GM12878 (cell line): ENCODE data around the gene CNTN4. TPM values are rescaled to one million over a fixed set of nuclear protein-coding genes. Genes with fewer than 3 reads are reported as not detected.

Experiments used
- ATAC-seq: fragments of 200-7000 bp; cut with Tn5 transposase; 3 replicates; pipeline ENCODE4 v1.9.1; 2020; ENCODE audit warnings: mild to moderate bottlenecking, moderate library complexity
- BruUV-seq: library from RNA; stranded (reverse); fragments of 400-500 nt; replicated peaks from 2 replicates; lab custom pipeline; 2021; lab: Mats Ljungman, UMichigan
- CTCF ChIA-PET: fragments of 300-600 bp; sonication (Branson Sonifier 250); formaldehyde crosslinking; extraction: SDS; loops from one replicate; lab custom pipeline; 2021; ENCODE audit warnings: inconsistent platforms; lab: Yijun Ruan, JAX
- POLR2A ChIA-PET: fragments of 350-600 bp; formaldehyde crosslinking; extraction: SDS; loops from one replicate; lab custom pipeline; 2021; ENCODE audit warnings: inconsistent platforms; lab: Charles Lee
- RAD21 ChIA-PET: fragments of 300-600 bp; sonication (Branson Sonifier 250); formaldehyde crosslinking; loops from one replicate; lab custom pipeline; 2023; ENCODE audit warnings: antibody characterized with exemption; ENCODE audit not compliant: unreplicated experiment; lab: Charles Lee
- SMC1A ChIA-PET: fragments of 300-600 bp; sonication (Branson Sonifier 250); formaldehyde crosslinking; loops from one replicate; lab custom pipeline; 2023; ENCODE audit not compliant: unreplicated experiment, uncharacterized antibody; lab: Charles Lee
- DNase-seq: peaks from one replicate; pipeline ENCODE4 v3.0.0-alpha.2; 2011; ENCODE audit warnings: low read depth, low spot score
- FAIRE-seq: peaks from 3 replicates; lab custom pipeline; 2011; peaks lifted over from hg19 to GRCh38; lab: Jason Lieb, UNC
- H2AFZ ChIP-seq: 2 replicates; pipeline ENCODE4 v1.6.0; 2011; ENCODE audit warnings: low read depth, low read length, control low read depth; ENCODE audit not compliant: control insufficient read depth
- H3K27ac ChIP-seq: 2 replicates; pipeline ENCODE4 v1.5.1; 2011; ENCODE audit warnings: control low read depth; ENCODE audit not compliant: control insufficient read depth, insufficient read depth
- H3K27me3 ChIP-seq, 2 experiments: replicated peaks in 1 of 2; 2 replicates each; pipeline versions ENCODE4 v1.6.0 to v1.6.1; 2011; ENCODE audit warnings: low read length in 1 of 2; ENCODE audit not compliant: control insufficient read depth in 2 of 2, insufficient read depth in 2 of 2
- H3K36me3 ChIP-seq, 2 experiments: 2 replicates each; pipeline ENCODE4 v1.5.1; 2011; ENCODE audit warnings: low read length in 1 of 2; ENCODE audit not compliant: control insufficient read depth in 2 of 2, insufficient read depth in 2 of 2
- H3K4me1 ChIP-seq: 2 replicates; pipeline ENCODE4 v1.6.1; 2011; ENCODE audit warnings: mild to moderate bottlenecking, low read length, moderate library complexity, mixed read lengths; ENCODE audit not compliant: control insufficient read depth, insufficient read depth
- H3K4me2 ChIP-seq: 2 replicates; pipeline ENCODE4 v1.6.0; 2011; ENCODE audit warnings: control low read depth; ENCODE audit not compliant: control insufficient read depth, insufficient read depth
- H3K4me3 ChIP-seq: fragments of 200-600 bp; sonication (generic); 2 replicates; pipeline ENCODE4 v1.5.1; 2016
- H3K79me2 ChIP-seq: 2 replicates; pipeline ENCODE4 v1.6.0; 2011; ENCODE audit warnings: low read length; ENCODE audit not compliant: control insufficient read depth, insufficient read depth
- H3K9ac ChIP-seq: 2 replicates; pipeline ENCODE4 v1.8.0; 2011; ENCODE audit warnings: low read length, control low read depth, mixed read lengths; ENCODE audit not compliant: control insufficient read depth, insufficient read depth
- H3K9me3 ChIP-seq: replicated peaks from 3 replicates; pipeline ENCODE4 v1.5.1; 2011; ENCODE audit warnings: mild to moderate bottlenecking, low read length; ENCODE audit not compliant: control insufficient read depth, insufficient read depth
- H4K20me1 ChIP-seq: 2 replicates; pipeline ENCODE4 v1.6.0; 2011; ENCODE audit not compliant: control insufficient read depth, insufficient read depth
- EP300 ChIP-seq, 2 experiments: fragments of 150-350 bp in 1 of 2; IDR thresholded peaks; 2 replicates each; pipeline ENCODE4 v1.6.1; 2011 to 2012; ENCODE audit warnings: low read depth in 2 of 2, low read length in 2 of 2, borderline replicate concordance in 1 of 2, improper control_type of control experiment in 1 of 2, inconsistent platforms in 1 of 2; ENCODE audit not compliant: control insufficient read depth in 1 of 2
- FOXK2 ChIP-seq: fragments of 450-650 bp; IDR thresholded peaks from 2 replicates; pipeline ENCODE4 v1.6.1; 2017; ENCODE audit warnings: mild to moderate bottlenecking, moderate library complexity
- HDAC2 ChIP-seq: fragments of 200-600 bp; sonication (generic); IDR thresholded peaks from 2 replicates; pipeline ENCODE4 v1.6.1; 2017
- IKZF1 ChIP-seq: fragments of 450-650 bp; conservative IDR thresholded peaks from 2 replicates; pipeline ENCODE4 v1.6.1; 2017; ENCODE audit warnings: antibody characterized with exemption, mild to moderate bottlenecking
- IRF4 ChIP-seq: IDR thresholded peaks from 2 replicates; pipeline ENCODE4 v1.6.1; 2011; ENCODE audit warnings: low read depth, low read length
- MEF2B ChIP-seq: fragments of 450-650 bp; IDR thresholded peaks from 2 replicates; pipeline ENCODE4 v1.6.1; 2018; ENCODE audit warnings: mild to moderate bottlenecking, moderate library complexity; ENCODE audit not compliant: partially characterized antibody, poor library complexity, severe bottlenecking
- MYC ChIP-seq: IDR thresholded peaks from 2 replicates; pipeline ENCODE4 v1.6.1; 2011; ENCODE audit warnings: mild to moderate bottlenecking, low read length, moderate library complexity, inconsistent platforms; ENCODE audit not compliant: insufficient read depth, insufficient replicate concordance, insufficient read length, severe bottlenecking
- POLR2AphosphoS5 ChIP-seq: IDR thresholded peaks from 2 replicates; pipeline ENCODE4 v1.6.1; 2011; ENCODE audit warnings: mild to moderate bottlenecking, low read length, inconsistent platforms
- RBBP5 ChIP-seq: fragments of 200-600 bp; sonication (generic); conservative IDR thresholded peaks from 2 replicates; pipeline ENCODE4 v1.6.1; 2016
- SIX5 ChIP-seq: IDR thresholded peaks from 2 replicates; pipeline ENCODE4 v1.6.1; 2011; ENCODE audit warnings: mild to moderate bottlenecking, low read depth, low read length, moderate library complexity; ENCODE audit not compliant: severe bottlenecking
- SMAD5 ChIP-seq: IDR thresholded peaks from 2 replicates; pipeline ENCODE4 v1.6.1; 2016; ENCODE audit warnings: antibody characterized with exemption, low read depth
- SPI1 ChIP-seq: IDR thresholded peaks from 2 replicates; pipeline ENCODE4 v1.6.1; 2011; ENCODE audit warnings: low read depth, mild to moderate bottlenecking, low read length, moderate library complexity, borderline replicate concordance; ENCODE audit not compliant: insufficient read depth
- SREBF2 ChIP-seq: IDR thresholded peaks from 2 replicates; pipeline ENCODE4 v1.6.1; 2012; ENCODE audit warnings: mild to moderate bottlenecking, low read length
- STAT3 ChIP-seq: IDR thresholded peaks from 2 replicates; pipeline ENCODE4 v1.6.1; 2011; ENCODE audit warnings: low read depth, low read length, improper control_type of control experiment
- SUZ12 ChIP-seq: fragments of 200-600 bp; sonication (generic); IDR thresholded peaks from one replicate; pipeline ENCODE4 v1.6.1; 2018; ENCODE audit warnings: antibody characterized with exemption, mild to moderate bottlenecking; ENCODE audit not compliant: unreplicated experiment
- ZBTB11 ChIP-seq: fragments of 450-650 bp; formaldehyde crosslinking; IDR thresholded peaks from 2 replicates; pipeline ENCODE4 v1.5.0; 2022; ENCODE audit warnings: mild to moderate bottlenecking, missing genetic modification characterization
- ZBTB4 ChIP-seq: fragments of 450-650 bp; formaldehyde crosslinking; IDR thresholded peaks from 2 replicates; pipeline ENCODE4 v1.4.0; 2022; ENCODE audit warnings: mild to moderate bottlenecking, moderate library complexity
- ZNF207 ChIP-seq: fragments of 450-650 bp; IDR thresholded peaks from 2 replicates; pipeline ENCODE4 v1.6.1; 2014; ENCODE audit warnings: antibody characterized with exemption, mild to moderate bottlenecking, borderline replicate concordance
- WGBS: methylation state at CpG from one replicate; pipeline ENCODE4 v1.1.6; 2016; ENCODE audit warnings: low lambda C conversion rate; ENCODE audit not compliant: insufficient replicate concordance, insufficient coverage; ENCODE audit errors: missing lambda C conversion rate; 5-methylcytosine and 5-hydroxymethylcytosine counted together
- in situ Hi-C: fragments of 300-500 bp; cut with MboI; formaldehyde crosslinking; loops from 9 replicates; pipeline ENCODE4 v1.14.3; 2018; ENCODE audit warnings: mixed read lengths
- intact Hi-C: fragments of 100-400 bp; cut with micrococcal nuclease; formaldehyde crosslinking; loops from one replicate; pipeline ENCODE4 v1.14.2; 2022; ENCODE audit not compliant: unreplicated experiment
- polyA plus RNA-seq, 11 experiments: library from polyadenylated mRNA; depleted of rRNA in 4 of 11; unstranded in 6 of 11; stranded (reverse) in 5 of 11; fragments of >200 nt; fragmentation: Nextera tagmentation in 4 of 11; fragmentation: Illumina TruSeq in 1 of 11; extraction: Ambion mirVana in 4 of 11; extraction: Trizol in 1 of 11; gene quantifications; 1 replicate in 1 of 11; 2 replicates in 10 of 11; pipeline versions ENCODE4 v1.2.1 to v1.2.3, GENCODE V29; 2011 to 2016; ENCODE audit warnings: inconsistent platforms in 2 of 11, missing spikeins in 2 of 11, low read depth in 1 of 11
- total RNA-seq, 4 experiments: library from RNA; depleted of rRNA in 3 of 4; stranded (reverse); fragments of >200 nt in 3 of 4; fragmentation: Illumina TruSeq in 1 of 4; extraction: Trizol in 1 of 4; gene quantifications; 2 replicates each; pipeline versions ENCODE4 v1.2.1 to v1.2.3, GENCODE V29; 2013 to 2021

Gene CNTN4
- total and polyA plus RNA-seq, 10 of the 15 experiments (the other 5 are each of a cell fraction or from before 2014, with no cell fraction given), result 0.05 to 0.43 (median 0.15) TPM; not detected in 1

- TF ChIP-seq MEF2B (no peak), STAT3 (no peak), POLR2AphosphoS5 (no peak)
Measured at GRCh38 chr3:2945121-2945520, 846.5 kb downstream of the CNTN4 start (continued).

GRCh38 chr3:2947536-2947935 lies 848.9 kb downstream of the CNTN4 start:
- no peak for FAIRE-seq
- BruUV-seq, result no TSS peak
- intact Hi-C loops, result no loop called here
- TF ChIP-seq SPI1 (no peak), IKZF1 (no peak), STAT3 (no peak), IRF4 (no peak), HDAC2 (no peak), ZBTB4 (no peak), SUZ12 (no peak), ZNF207 (no peak), MYC (no peak), SMAD5 (no peak), SREBF2 (no peak), ZBTB11 (CRISPR knock-in tag) (no peak), RBBP5 (no peak), EP300 (IDR thresholded peaks at IDR 0.05; ENCODE audit: borderline replicate concordance in 1 of 2, control insufficient read depth in 1 of 2, low read depth in 2 of 2, low read length in 2 of 2) (no peak), SIX5 (no peak), FOXK2 (no peak)

More at GRCh38 chr3:2947536-2947935, 848.9 kb downstream of the CNTN4 start:
- ATAC-seq (no peak), DNase-seq (no peak)
- in situ Hi-C loops, result no loop called here
- Histone ChIP-seq H3K27ac (no peak overlapping the region), H3K4me2 (no peak overlapping the region), H3K79me2 (no peaks in the 10 kb centered on the region), H4K20me1 (no peaks in the 10 kb centered on the region), H3K27me3 (no peaks in the 10 kb centered on the region; a peak in 1 of 4 replicates), H3K36me3 (no peaks in the 10 kb centered on the region), H3K4me1 (peaks cover 14% of the 10 kb centered on the region; the same call in 1 of the 2 replicates), H2AFZ (no peak overlapping the region), H3K9me3 (no peaks in the 10 kb centered on the region), H3K4me3 (no peak overlapping the region), H3K9ac (no peak overlapping the region)
- ChIA-PET CTCF (no interaction called here), POLR2A (no interaction called here), RAD21 (no interaction called here), SMC1A (no interaction called here)
- WGBS, result 44% methylated on average over 2 of the region's 2 CpGs
